G401 (cell line): Measurements from ENCODE around the gene PER1. TPM values are rescaled to one million over a fixed set of nuclear protein-coding genes. Genes with fewer than 3 reads are reported as not detected.

Experiments used
- DNase-seq: peaks from one replicate; pipeline ENCODE4 v3.0.0-alpha.2; 2015; ENCODE audit warnings: low spot score
- in situ Hi-C: cut with HindIII; loops from 2 replicates; pipeline ENCODE4 v1.10.0; 2016; ENCODE audit warnings: low sequenced_read_pairs, mixed read lengths
- total RNA-seq: library from RNA; depleted of rRNA; stranded (reverse); fragments of >200 nt; shearing (Covaris generic); gene quantifications from 2 replicates; pipeline ENCODE4 v1.2.3, GENCODE V29; 2014

The PER1 gene
- total RNA-seq, 1 experiment from 2014 or later: 34.0 TPM

DNA sequence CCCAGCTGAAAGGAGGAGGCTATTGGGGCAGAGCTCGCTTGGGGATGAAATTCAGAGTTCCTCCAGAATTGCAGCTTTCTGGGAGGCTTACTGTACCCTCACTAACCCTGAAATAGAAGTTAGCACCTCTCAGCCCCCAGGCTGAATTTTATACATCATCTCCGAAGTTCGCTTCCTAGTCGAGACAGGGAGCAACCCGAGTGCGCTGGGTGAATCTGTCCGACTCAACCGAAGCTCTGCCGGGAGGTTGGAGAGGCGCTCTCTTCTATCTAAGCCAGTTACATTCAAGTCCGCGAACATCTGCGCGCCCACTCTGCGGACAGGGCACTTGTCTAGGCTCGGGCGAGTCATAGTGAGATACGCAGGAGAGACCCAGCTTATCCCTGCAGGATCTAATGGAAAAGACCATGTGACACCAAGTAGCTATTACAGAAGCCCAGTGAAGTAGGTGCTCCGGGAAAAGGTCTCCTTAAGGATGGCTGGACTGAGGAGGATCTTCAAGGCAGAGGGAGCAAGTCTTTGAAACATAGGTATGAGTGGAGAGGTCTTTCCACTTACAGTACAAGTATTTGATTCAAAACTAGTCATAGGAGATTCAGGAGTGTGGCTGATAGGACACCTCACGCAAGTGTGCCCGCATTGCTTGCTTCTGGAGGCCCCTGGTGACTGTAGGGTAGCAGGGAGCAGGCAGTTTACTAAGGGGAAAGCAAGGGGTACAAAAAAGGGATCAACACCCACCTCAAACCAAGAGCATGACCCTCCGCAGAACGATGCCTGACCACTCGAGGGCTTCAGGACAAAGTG, 27.7 kb downstream of the PER1 start:
- DNase-seq: peak; percentile 58
- in situ Hi-C loops: loop anchor here (5.0 kb wide), 1 partner anchor 63 kb away; no protein-coding TSS in a partner anchor

- in situ Hi-C loops: loop anchor here (5.0 kb wide), 1 partner anchor 63 kb away; no protein-coding TSS in a partner anchor
- peak; percentile 60 for DNase-seq
These were observed 28.4 kb downstream of the PER1 start, which contains the start of gene HES7 for GRCh38 chr17:8123695-8124349. HES7 (minus strand) TSS chr17:8124106; CDS start chr17:8124084, 22 bp downstream.

DNA sequence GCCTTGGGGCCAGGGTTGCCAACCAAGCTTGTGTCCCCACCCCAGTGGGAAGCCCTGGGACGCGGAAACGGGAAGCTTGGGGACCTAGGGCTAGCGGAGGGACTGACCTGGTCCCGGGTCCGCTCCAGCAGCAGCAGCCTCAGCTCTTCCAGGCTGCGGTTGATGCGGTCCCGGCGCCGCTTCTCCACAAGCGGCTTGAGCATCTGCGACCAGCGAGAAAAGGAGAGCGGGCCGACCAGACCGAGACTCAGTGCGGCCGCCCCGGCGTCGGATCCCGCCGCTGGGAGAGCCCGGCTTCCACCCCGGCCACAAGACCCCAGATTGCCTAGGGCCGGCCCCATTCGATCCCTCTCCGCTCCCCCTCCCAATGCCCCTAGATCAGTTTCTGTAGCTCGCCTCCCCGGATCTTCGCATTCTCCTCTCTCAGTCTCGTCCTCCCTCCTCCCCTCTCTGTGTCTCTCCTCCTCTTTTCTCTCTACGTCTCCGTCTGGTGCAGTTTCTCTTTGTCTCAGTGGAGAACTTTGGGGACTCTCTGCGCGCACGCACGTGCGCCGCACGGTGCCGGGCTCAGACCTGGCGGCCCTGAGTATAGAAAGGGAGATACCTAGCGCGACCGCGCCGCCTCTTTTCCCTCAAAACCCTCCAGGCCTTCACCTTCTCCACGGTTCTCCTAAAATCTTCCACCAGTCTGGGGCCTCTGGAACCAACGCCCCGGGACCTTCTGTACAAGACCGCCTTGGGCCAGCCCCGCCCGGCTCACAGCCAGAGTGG, 29.1 kb downstream of the PER1 start:
- DNase-seq: peak; percentile 40
- in situ Hi-C loops: loop anchor here (5.0 kb wide), 1 partner anchor 64 kb away; no protein-coding TSS in a partner anchor

GRCh38 chr17:8122422-8122923, 29.7 kb downstream of the PER1 start:
- peak; percentile 55 for DNase-seq
- in situ Hi-C loops: loop anchor here (5.0 kb wide), 1 partner anchor 65 kb away; no protein-coding TSS in a partner anchor

- DNase-seq: peak; percentile 58
- in situ Hi-C loops: loop anchor here (5.0 kb wide), 1 partner anchor 65 kb away; no protein-coding TSS in a partner anchor
These were observed 30.4 kb downstream of the PER1 start for GRCh38 chr17:8121681-8122421.

DNA sequence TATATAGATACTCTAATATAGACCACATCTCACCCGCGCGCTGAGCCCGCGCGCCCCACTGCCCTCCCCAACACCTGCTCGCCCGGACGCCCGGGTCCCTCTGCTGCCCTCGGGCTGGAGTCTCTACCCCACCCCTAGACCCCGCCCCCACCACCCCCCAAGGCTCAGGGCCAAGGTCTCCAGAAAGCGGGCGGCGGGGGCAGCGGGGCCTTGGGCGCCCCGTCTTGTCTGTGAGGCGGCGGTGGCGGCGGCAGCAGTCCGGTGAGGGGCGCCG, 30.9 kb downstream of the PER1 start:
- no peak for DNase-seq
- in situ Hi-C loops: loop anchor here (5.0 kb wide), 1 partner anchor 66 kb away; no protein-coding TSS in a partner anchor

DNA sequence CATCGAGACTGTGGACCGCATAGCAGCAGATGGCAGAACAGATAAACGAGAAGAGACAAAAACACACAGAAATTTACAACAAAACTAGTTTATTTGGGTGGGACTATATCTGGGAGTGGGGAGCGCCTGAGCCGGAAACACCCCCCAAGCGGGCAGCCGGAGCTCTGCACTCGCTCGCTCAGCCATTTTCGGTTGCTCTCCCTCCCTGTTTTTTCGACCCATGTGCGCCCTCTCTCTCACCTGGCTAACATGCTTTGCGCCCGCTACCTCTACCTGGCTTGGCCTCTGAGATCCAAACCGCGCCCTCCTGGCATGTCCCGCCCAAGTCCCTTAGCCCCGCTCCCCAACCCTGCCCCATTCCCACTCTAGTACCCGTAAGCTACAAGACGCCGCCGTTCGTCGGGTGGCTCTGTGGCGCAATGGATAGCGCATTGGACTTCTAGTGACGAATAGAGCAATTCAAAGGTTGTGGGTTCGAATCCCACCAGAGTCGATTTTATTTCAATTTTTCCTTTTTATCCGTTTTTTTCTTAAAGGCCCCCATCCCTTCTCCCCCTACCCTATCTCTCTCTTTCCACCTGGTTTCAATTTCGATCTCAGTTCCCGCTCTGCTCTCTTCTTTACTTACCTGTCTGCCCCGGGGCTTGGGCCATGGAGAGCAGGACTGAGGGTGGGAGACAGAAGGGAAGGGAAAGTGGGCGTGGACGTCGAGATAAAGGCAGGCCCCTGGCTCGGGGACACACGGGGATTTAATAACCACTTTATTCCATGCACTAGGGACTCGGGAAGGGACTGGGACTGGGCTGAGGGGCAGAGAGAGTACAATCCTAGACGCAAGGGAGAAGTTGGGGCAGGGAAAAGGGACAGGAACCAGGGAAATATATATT, 31.4 kb downstream of the PER1 start:
- in situ Hi-C loops: loop anchor here (5.0 kb wide), 1 partner anchor 67 kb away; no protein-coding TSS in a partner anchor
- DNase-seq: peak; percentile 71

DNA sequence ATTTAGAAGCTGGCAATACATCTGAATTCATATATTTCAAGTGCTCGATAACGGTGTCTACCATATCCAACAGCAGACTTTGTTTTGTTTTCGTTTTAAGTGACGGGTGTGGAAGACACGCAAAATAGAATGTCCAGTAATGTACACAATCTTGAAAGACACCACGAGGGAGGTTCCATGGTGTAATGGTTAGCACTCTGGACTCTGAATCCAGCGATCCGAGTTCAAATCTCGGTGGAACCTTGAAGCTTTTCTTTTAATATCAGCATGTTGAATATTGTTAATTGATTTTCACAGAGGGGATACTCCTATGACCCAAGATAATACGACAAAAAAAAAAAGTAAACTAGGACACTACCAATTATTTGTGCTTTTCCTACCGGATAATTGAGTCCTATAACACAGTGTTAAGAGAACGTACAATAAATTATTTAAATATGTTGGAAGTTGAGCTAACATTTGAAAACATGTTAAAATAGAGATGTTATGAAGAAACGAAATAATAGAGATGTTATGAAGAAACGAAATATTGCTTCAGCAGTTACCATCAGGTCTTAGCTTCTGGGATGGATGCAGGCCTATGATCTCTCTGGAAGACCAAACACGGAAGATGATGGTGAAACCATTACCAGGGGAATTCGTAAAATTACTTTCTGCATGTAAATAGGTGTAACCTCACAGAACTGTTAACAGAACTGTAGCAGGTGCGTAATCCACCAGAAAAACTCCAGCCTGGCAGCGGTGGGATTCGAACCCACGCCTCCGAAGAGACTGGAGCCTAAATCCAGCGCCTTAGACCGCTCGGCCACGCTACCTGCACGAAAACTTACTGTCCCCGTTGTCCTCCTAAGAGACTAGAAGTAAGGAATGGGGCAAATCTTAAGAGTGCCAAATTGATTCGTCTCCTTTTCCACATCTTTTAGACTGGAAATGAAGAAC, 32.4 kb downstream of the PER1 start:
- peak; percentile 95 for DNase-seq
- in situ Hi-C loops: loop anchor here (5.0 kb wide), 1 partner anchor 67 kb away; no protein-coding TSS in a partner anchor

- in situ Hi-C loops: no loop called here
- DNase-seq: peak; percentile 95
These were observed 33.2 kb downstream of the PER1 start for GRCh38 chr17:8118769-8119580.

GRCh38 chr17:8117980-8118768, 34.0 kb downstream of the PER1 start, which contains the start of gene ALOXE3:
ALOXE3 (minus strand) TSS chr17:8118514; CDS start chr17:8117990, 524 bp downstream.
- in situ Hi-C loops: no loop called here
- DNase-seq: peak; percentile 75

DNA sequence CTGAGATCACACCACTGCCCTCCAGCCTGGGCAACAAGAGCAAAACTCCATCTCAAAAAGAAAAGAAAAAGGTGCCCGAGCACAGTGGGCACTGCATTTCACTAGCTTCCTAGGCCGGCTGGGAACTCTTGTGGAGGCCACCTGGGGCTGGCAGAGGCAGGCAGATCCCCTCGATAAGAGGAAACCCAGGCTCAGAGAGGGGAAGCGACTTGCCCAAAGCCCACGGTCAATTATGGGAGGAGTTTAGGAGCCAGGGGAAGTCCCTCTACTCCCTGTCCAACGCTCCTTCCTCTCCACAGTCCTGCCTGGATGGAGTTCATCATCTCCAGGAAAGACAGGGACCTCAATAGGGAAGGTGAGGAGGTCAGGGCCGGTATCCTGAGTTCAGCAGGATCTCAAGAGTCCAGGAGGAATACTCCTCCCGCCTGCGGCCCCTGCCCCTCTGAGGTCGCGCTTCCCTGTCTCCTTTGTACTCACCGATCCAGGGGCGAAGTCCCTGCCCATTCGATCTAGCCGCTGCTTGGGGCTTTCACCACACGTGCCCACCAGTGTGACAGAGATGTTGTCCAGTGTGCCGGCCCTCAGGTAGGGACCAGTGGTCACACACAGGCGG, 34.7 kb downstream of the PER1 start:
- peak; percentile 51 for DNase-seq

GRCh38 chr17:8116776-8117175, 35.4 kb downstream of the PER1 start:
- no peak for DNase-seq
- in situ Hi-C loops: no loop called here

More for the DNA sequence above, 34.7 kb downstream of the PER1 start:
- in situ Hi-C loops: no loop called here

- DNase-seq: no peak
- in situ Hi-C loops: no loop called here
These were observed 41.3 kb downstream of the PER1 start for GRCh38 chr17:8110907-8111306.

DNA sequence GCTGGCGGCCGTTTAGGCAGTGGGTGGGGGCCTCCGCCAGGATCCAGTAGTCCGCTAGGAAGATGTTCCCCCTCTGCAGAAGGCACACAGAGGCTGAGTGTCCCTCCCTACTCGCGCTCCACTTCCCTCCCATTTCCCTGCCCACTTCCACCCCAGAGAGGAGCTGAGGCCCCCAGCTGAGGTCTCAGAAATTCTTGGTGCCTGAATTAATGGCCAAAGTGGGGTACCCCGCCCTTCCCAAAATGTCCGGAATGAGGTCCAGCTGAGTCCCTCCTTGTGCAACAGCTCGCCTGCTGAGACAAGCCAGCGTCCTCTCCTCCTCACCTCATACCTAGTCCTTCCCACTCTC, 41.8 kb downstream of the PER1 start:
- no peak for DNase-seq
- in situ Hi-C loops: no loop called here
